Measurements from ENCODE around the gene SERPINB10.

DNA sequence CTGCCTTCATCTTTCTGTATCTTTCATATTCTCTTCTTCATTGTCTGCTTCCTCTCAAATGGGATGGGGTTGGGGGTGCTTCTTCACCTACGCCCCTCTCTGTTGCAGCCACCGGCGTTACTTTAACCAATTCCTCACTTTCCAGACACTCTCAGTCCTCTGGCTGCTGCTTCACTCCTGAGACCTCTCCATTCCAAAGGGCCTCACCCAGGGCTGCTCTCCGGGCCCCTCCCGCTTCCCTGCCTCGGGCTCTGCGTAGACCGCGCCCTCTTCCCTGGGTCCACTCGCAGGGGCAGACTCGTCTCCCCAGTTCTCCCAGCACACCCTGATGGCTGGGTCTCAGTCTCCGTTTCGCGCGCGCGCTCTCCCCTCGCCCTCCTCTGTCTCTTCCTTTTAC, 63.0 kb downstream of the SERPINB10 start:
- TF ChIP-seq, protein P1, sequence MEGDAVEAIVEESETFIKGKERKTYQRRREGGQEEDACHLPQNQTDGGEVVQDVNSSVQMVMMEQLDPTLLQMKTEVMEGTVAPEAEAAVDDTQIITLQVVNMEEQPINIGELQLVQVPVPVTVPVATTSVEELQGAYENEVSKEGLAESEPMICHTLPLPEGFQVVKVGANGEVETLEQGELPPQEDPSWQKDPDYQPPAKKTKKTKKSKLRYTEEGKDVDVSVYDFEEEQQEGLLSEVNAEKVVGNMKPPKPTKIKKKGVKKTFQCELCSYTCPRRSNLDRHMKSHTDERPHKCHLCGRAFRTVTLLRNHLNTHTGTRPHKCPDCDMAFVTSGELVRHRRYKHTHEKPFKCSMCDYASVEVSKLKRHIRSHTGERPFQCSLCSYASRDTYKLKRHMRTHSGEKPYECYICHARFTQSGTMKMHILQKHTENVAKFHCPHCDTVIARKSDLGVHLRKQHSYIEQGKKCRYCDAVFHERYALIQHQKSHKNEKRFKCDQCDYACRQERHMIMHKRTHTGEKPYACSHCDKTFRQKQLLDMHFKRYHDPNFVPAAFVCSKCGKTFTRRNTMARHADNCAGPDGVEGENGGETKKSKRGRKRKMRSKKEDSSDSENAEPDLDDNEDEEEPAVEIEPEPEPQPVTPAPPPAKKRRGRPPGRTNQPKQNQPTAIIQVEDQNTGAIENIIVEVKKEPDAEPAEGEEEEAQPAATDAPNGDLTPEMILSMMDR (IDR thresholded peaks at IDR 0.05): no peak
- TF ChIP-seq POLR2A (IDR thresholded peaks at IDR 0.05): no peak
